ENCODE results near the gene MOAP1. TPM values are rescaled to one million over a fixed set of nuclear protein-coding genes. Genes with fewer than 3 reads are reported as not detected.
"Not testable (repeated sequence)": the region's sequence is repeated elsewhere in the genome, so short reads cannot be mapped to it uniquely, and the experiment has no call there.

The MOAP1 gene
- total RNA-seq, 1 donor from 2014 or later, result 27.1 TPM

- not testable (repeated sequence) for H3K4me3 Mint-ChIP-seq (ENCODE audit: unreplicated experiment); H3K27me3 Mint-ChIP-seq (ENCODE audit: unreplicated experiment); H3K27ac Mint-ChIP-seq (ENCODE audit: unreplicated experiment); DNase-seq (ENCODE audit: extremely low spot score, unreplicated experiment); H3K4me1 Mint-ChIP-seq (ENCODE audit: unreplicated experiment); H3K9me3 Mint-ChIP-seq (ENCODE audit: unreplicated experiment); H3K36me3 Mint-ChIP-seq (ENCODE audit: unreplicated experiment)
These were observed 19.1 kb downstream of the MOAP1 start for GRCh38 chr14:93165271-93166265.

DNA sequence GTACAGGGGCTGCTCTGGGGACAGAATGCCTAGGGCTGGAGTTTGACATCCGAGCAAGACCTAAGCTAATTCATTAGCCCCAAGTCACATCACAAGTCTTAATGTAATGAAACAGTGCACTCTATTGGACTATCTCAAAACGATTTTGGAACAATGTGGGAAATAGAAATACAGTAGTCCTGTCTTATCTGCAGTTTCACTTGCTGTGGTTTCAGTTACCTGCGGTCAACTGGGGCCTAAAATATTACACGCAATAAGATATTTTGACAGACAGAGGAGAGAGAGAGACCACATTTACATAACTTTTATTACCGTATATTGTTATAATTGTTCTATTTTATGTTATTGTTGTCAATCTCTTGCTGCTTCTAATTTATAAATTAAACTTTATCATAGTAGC lies 21.1 kb downstream of the MOAP1 start:
- no peaks in the 10 kb centered on the region for H3K4me1 Mint-ChIP-seq (ENCODE audit: unreplicated experiment)
- TF ChIP-seq, protein P1, sequence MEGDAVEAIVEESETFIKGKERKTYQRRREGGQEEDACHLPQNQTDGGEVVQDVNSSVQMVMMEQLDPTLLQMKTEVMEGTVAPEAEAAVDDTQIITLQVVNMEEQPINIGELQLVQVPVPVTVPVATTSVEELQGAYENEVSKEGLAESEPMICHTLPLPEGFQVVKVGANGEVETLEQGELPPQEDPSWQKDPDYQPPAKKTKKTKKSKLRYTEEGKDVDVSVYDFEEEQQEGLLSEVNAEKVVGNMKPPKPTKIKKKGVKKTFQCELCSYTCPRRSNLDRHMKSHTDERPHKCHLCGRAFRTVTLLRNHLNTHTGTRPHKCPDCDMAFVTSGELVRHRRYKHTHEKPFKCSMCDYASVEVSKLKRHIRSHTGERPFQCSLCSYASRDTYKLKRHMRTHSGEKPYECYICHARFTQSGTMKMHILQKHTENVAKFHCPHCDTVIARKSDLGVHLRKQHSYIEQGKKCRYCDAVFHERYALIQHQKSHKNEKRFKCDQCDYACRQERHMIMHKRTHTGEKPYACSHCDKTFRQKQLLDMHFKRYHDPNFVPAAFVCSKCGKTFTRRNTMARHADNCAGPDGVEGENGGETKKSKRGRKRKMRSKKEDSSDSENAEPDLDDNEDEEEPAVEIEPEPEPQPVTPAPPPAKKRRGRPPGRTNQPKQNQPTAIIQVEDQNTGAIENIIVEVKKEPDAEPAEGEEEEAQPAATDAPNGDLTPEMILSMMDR (IDR thresholded peaks at IDR 0.05), result no peak
- no peak overlapping the region for H3K27ac Mint-ChIP-seq (ENCODE audit: unreplicated experiment)
- H3K27me3 Mint-ChIP-seq (ENCODE audit: unreplicated experiment), result no peaks in the 10 kb centered on the region
- DNase-seq (ENCODE audit: extremely low spot score, unreplicated experiment), result no peak
- no peak overlapping the region for H3K4me3 Mint-ChIP-seq (ENCODE audit: unreplicated experiment)
- H3K36me3 Mint-ChIP-seq (ENCODE audit: unreplicated experiment), result no peaks in the 10 kb centered on the region
- H3K9me3 Mint-ChIP-seq (ENCODE audit: unreplicated experiment), result no peaks in the 10 kb centered on the region

GRCh38 chr14:93161411-93161940 lies 23.2 kb downstream of the MOAP1 start:
- no peaks in the 10 kb centered on the region for H3K36me3 Mint-ChIP-seq (ENCODE audit: unreplicated experiment)
- H3K4me3 Mint-ChIP-seq (ENCODE audit: unreplicated experiment), result no peak overlapping the region
- TF ChIP-seq, protein P1 (IDR thresholded peaks at IDR 0.05), result no peak
- H3K4me1 Mint-ChIP-seq (ENCODE audit: unreplicated experiment), result no peaks in the 10 kb centered on the region
- DNase-seq (ENCODE audit: extremely low spot score, unreplicated experiment), result no peak
- H3K27me3 Mint-ChIP-seq (ENCODE audit: unreplicated experiment), result peaks cover 3% of the 10 kb centered on the region
- H3K9me3 Mint-ChIP-seq (ENCODE audit: unreplicated experiment), result no peaks in the 10 kb centered on the region
- H3K27ac Mint-ChIP-seq (ENCODE audit: unreplicated experiment), result no peak overlapping the region

- no peaks in the 10 kb centered on the region for H3K4me1 Mint-ChIP-seq (ENCODE audit: unreplicated experiment)
- no peaks in the 10 kb centered on the region for H3K36me3 Mint-ChIP-seq (ENCODE audit: unreplicated experiment)
- peaks cover 9% of the 10 kb centered on the region for H3K27me3 Mint-ChIP-seq (ENCODE audit: unreplicated experiment)
- no peak overlapping the region for H3K4me3 Mint-ChIP-seq (ENCODE audit: unreplicated experiment)
- no peak overlapping the region for H3K27ac Mint-ChIP-seq (ENCODE audit: unreplicated experiment)
- no peaks in the 10 kb centered on the region for H3K9me3 Mint-ChIP-seq (ENCODE audit: unreplicated experiment)
- TF ChIP-seq, protein P1 (IDR thresholded peaks at IDR 0.05), result peak; percentile 54
- no peak for DNase-seq (ENCODE audit: extremely low spot score, unreplicated experiment)
These were observed 24.3 kb downstream of the MOAP1 start for GRCh38 chr14:93160353-93160801.

DNA sequence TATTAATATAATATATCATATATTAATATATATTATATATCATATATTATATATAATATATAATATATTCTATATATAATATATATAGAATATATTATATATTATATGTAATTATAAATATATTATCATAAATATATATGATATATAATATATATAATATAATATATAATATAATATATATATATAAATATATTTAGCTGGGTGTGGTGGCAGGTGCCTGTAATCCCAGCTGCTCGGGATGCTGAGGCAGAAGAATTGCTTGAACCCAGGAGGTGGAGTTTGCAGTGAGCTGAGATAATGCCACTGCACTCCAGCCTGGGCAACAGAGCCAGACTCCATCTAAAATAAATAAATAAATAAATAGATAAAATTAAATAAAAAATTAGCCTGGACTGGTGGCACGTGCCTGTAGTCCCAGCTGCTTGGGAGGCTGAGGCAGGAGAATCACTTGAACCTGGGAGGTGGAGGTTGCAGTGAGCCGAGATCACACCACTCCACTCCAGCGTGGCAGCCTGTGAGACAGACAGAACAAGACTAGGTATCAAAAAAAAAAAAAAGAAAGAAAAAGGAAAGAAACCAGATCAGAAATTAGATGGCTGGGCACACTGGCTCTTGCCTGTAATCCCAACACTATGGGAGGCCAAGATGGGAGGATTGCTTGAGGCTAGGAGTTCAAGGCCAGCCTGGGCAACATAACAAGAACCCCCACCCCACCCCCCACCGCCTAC lies 24.9 kb downstream of the MOAP1 start:
- peaks cover 13% of the 10 kb centered on the region for H3K27me3 Mint-ChIP-seq (ENCODE audit: unreplicated experiment)
- H3K4me1 Mint-ChIP-seq (ENCODE audit: unreplicated experiment); H3K9me3 Mint-ChIP-seq (ENCODE audit: unreplicated experiment); H3K36me3 Mint-ChIP-seq (ENCODE audit: unreplicated experiment); H3K4me3 Mint-ChIP-seq (ENCODE audit: unreplicated experiment); DNase-seq (ENCODE audit: extremely low spot score, unreplicated experiment); H3K27ac Mint-ChIP-seq (ENCODE audit: unreplicated experiment): not testable (repeated sequence)

DNA sequence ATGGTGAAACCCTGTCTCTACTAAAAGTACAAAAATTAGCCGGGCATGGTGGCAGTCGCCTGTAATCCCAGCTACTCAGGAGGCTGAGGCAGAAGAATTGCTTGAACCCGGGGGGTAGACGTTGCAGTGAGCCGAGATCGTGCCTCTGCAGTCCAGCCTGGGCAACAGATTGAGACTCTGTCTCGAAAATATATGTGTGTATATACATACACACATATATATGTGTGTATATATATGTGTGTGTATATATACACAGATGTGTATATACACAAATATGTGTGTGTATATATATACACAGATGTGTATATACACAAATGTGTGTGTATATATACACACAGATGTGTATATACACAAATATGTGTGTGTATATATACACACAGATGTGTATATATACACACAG lies 26.3 kb downstream of the MOAP1 start:
- DNase-seq (ENCODE audit: extremely low spot score, unreplicated experiment); H3K4me3 Mint-ChIP-seq (ENCODE audit: unreplicated experiment); H3K36me3 Mint-ChIP-seq (ENCODE audit: unreplicated experiment); H3K9me3 Mint-ChIP-seq (ENCODE audit: unreplicated experiment); H3K4me1 Mint-ChIP-seq (ENCODE audit: unreplicated experiment); H3K27ac Mint-ChIP-seq (ENCODE audit: unreplicated experiment): not testable (repeated sequence)
- H3K27me3 Mint-ChIP-seq (ENCODE audit: unreplicated experiment), result peaks cover 13% of the 10 kb centered on the region

All from osteocyte (in vitro differentiated cells).